Activated CD8-positive, alpha-beta memory T cell treated with anti-CD3 and anti-CD28 coated beads, Interleukin-2, amount 50 U/mL, for 24 hours (primary cell): ENCODE measurements around the gene SH2D3A.
"Not testable (repeated sequence)": the region's sequence is repeated elsewhere in the genome, so short reads cannot be mapped to it uniquely, and the experiment has no call there.

ENCODE experiments used
- DNase-seq: peaks from one replicate; pipeline ENCODE4 v3.0.0-alpha.2; 2020; ENCODE audit errors: extremely low read depth

Gene SH2D3A

GRCh38 chr19:6761053-6761676 is 6.1 kb downstream of the SH2D3A start:
- DNase-seq, result no peak

GRCh38 chr19:6760606-6761005 is 6.6 kb downstream of the SH2D3A start:
- no peak for DNase-seq

GRCh38 chr19:6754653-6755463 is 12.4 kb downstream of the SH2D3A start:
- DNase-seq, result no peak

- DNase-seq, result no peak
These were observed 13.1 kb downstream of the SH2D3A start for GRCh38 chr19:6754136-6754535.

GRCh38 chr19:6753178-6754031 is 13.8 kb downstream of the SH2D3A start:
- peak; percentile 72 for DNase-seq

- DNase-seq, result no peak
These were observed 14.7 kb downstream of the SH2D3A start for GRCh38 chr19:6752256-6753177.

- no peak for DNase-seq
These were observed 16.0 kb downstream of the SH2D3A start for GRCh38 chr19:6751189-6751588.

- DNase-seq, result no peak
These were observed 17.2 kb downstream of the SH2D3A start for GRCh38 chr19:6750062-6750461.

- DNase-seq, result not testable (repeated sequence)
These were observed 18.7 kb downstream of the SH2D3A start for GRCh38 chr19:6748543-6748942.

- no peak for DNase-seq
These were observed 21.3 kb downstream of the SH2D3A start for GRCh38 chr19:6745965-6746364.

GRCh38 chr19:6744381-6745301 is 22.6 kb downstream of the SH2D3A start:
- DNase-seq, result no peak

GRCh38 chr19:6743714-6744380 is 23.4 kb downstream of the SH2D3A start:
- no peak for DNase-seq

- no peak for DNase-seq
These were observed 24.2 kb downstream of the SH2D3A start for GRCh38 chr19:6743066-6743465.

- no peak for DNase-seq
These were observed 26.5 kb downstream of the SH2D3A start for GRCh38 chr19:6740589-6741343.

GRCh38 chr19:6739883-6740588 is 27.2 kb downstream of the SH2D3A start:
- DNase-seq, result no peak

- no peak for DNase-seq
These were observed 27.8 kb downstream of the SH2D3A start, which contains the start of gene TRIP10 for GRCh38 chr19:6739390-6739882. Gene TRIP10, plus strand, starts transcription at chr19:6739680. Its CDS starts 82 bp downstream, at chr19:6739762.

- no peak for DNase-seq
These were observed 28.3 kb downstream of the SH2D3A start for GRCh38 chr19:6738787-6739389.
